Pancreas (tissue), 10 donors: ENCODE measurements around the gene CLCN6. TPM values are rescaled to one million over a fixed set of nuclear protein-coding genes. Genes with fewer than 3 reads are reported as not detected.
"Not testable (repeated sequence)": the region's sequence is repeated elsewhere in the genome, so short reads cannot be mapped to it uniquely, and the experiment has no call there.

Experiments used
- ATAC-seq, 4 donors: fragments of 200-7000 bp; cut with Tn5 transposase; one replicate each; pipeline versions ENCODE4 v1.8.0 to v1.9.1; 2020; ENCODE audit warnings: mild to moderate bottlenecking in 4 of 4, moderate library complexity in 4 of 4
- DNase-seq, 6 donors: peaks; one replicate each; pipeline ENCODE4 v3.0.0-alpha.2; 2020
- FAIRE-seq: peaks from 2 replicates; lab custom pipeline; 2012; peaks lifted over from hg19 to GRCh38; lab: Jason Lieb, UNC
- H3K27ac ChIP-seq, 4 donors: fragments of 200-600 bp; sonication (generic); 1 replicate in 3 of 4; 2 replicates in 1 of 4; pipeline versions ENCODE4 v1.5.0 to v1.8.0; 2020
- H3K27me3 ChIP-seq, 4 donors: fragments of 200-600 bp; one replicate each; pipeline ENCODE4 v1.8.0; 2021
- H3K36me3 ChIP-seq, 3 donors: fragments of 200-600 bp; sonication (generic) in 1 of 3; one replicate each; pipeline versions ENCODE4 v1.5.0 to v1.8.0; 2020 to 2021
- H3K4me1 ChIP-seq, 3 donors: fragments of 200-600 bp; one replicate each; pipeline ENCODE4 v1.8.0; 2021
- H3K4me3 ChIP-seq, 4 donors: fragments of 200-600 bp; sonication (generic) in 2 of 4; one replicate each; pipeline versions ENCODE4 v1.5.0 to v1.8.0; 2020 to 2021
- H3K9me3 ChIP-seq, 4 donors: fragments of 200-600 bp; one replicate each; pipeline ENCODE4 v1.8.0; 2021
- CTCF ChIP-seq, 4 donors: fragments of 200-600 bp; sonication (generic) in 3 of 4; IDR thresholded peaks; one replicate each; pipeline versions ENCODE4 v1.5.0 to v1.8.0; 2021; ENCODE audit warnings: antibody characterized with exemption in 4 of 4
- WGBS, 2 donors: extraction: QIAGEN DNeasy Blood & Tissue Kit; methylation state at CpG; one replicate each; pipeline ENCODE4 v1.1.7; 2013; 5-methylcytosine and 5-hydroxymethylcytosine counted together
- intact Hi-C, 3 donors: fragments of 100-400 bp; cut with DNase I; formaldehyde crosslinking; loops; one replicate each; pipeline versions ENCODE4 v1.11.1 to v1.14.2; 2022
- polyA plus RNA-seq, 2 donors: library from polyadenylated mRNA; stranded (reverse); fragments of 200-250 nt; gene quantifications; one replicate each; pipeline ENCODE4 v1.2.3, GENCODE V29; 2013
- total RNA-seq, 6 donors: library from RNA; stranded (reverse); fragmentation: NEBNext Ultra II Directional in 4 of 6; extraction: Animal tissue kit (Norgen Biotek cat#: 25700) in 4 of 6; gene quantifications; one replicate each; pipeline versions ENCODE4 v1.2.1 to v1.2.4, GENCODE V29; 2021 to 2023
- donor health status: healthy with polysubstance abuse.
- donor health status: DM: no; HTN: no; CAD: no; lungs with moderate emphysema.
- donor health status: DM: no; HTN: no; CAD: no.
- donor health status: control.
- donor health status: control.
- donor health status: Bipolar disorder and iron deficiency.
- donor health status: DM: yes; HTN: yes; CAD: no.
- donor health status: DM: no; HTN: no; CAD: no.
- donor health status: DM: no; HTN: no; CAD: no.
- donor health status: DM: yes; HTN: yes; CAD: no.

The CLCN6 gene
- total and polyA plus RNA-seq, 8 donors: 4.3 to 16.8 (median 7.6) TPM

GRCh38 chr1:11800756-11801433 is 5.1 kb upstream of the CLCN6 start:
- ATAC-seq (no peak), DNase-seq (peak in 1 of 6 donors; percentile 47), FAIRE-seq (no peak)
- intact Hi-C loops: no loop called here
- Histone ChIP-seq H3K9me3 (no peaks in the 10 kb centered on the region), H3K4me1 (peaks cover 7 to 25% (median 12%) of the 10 kb centered on the region in 3 donors), H3K36me3 (peaks cover 0 to 15% (median 0%) of the 10 kb centered on the region in 3 donors), H3K27me3 (no peaks in the 10 kb centered on the region), H3K27ac (no peak overlapping the region), H3K4me3 (no peak overlapping the region)
- no peak for TF ChIP-seq CTCF (IDR thresholded peaks at IDR 0.05)
- 86 to 90% methylated on average over 21 of the region's 21 CpGs for WGBS, 2 donors

- Histone ChIP-seq H3K4me1 (peaks cover 7 to 33% (median 21%) of the 10 kb centered on the region in 3 donors), H3K36me3 (peaks cover 0 to 14% (median 0%) of the 10 kb centered on the region in 3 donors), H3K9me3 (no peaks in the 10 kb centered on the region), H3K27ac (peak overlapping the region in 2 of 4 donors; percentile 51 to 55), H3K4me3 (peak overlapping the region in 2 of 4 donors; percentile 18 to 81), H3K27me3 (no peaks in the 10 kb centered on the region)
- ATAC-seq (no peak), DNase-seq (no peak), FAIRE-seq (no peak)
- 43 to 58% methylated on average over 6 of the region's 6 CpGs for WGBS, 2 donors
- intact Hi-C loops: no loop called here
- no peak for TF ChIP-seq CTCF (IDR thresholded peaks at IDR 0.05)
Observed at GRCh38 chr1:11802616-11802972, 3.4 kb upstream of the CLCN6 start.

- Histone ChIP-seq H3K4me1 (peaks cover 7 to 37% (median 21%) of the 10 kb centered on the region in 3 donors), H3K27ac (peak overlapping the region in 3 of 4 donors; percentile 16 to 99 (median 51)), H3K4me3 (peak overlapping the region in 3 of 4 donors; percentile 18 to 81 (median 19)), H3K36me3 (peaks cover 0 to 14% (median 0%) of the 10 kb centered on the region in 3 donors), H3K27me3 (no peaks in the 10 kb centered on the region), H3K9me3 (no peaks in the 10 kb centered on the region)
- intact Hi-C loops: no loop called here
- FAIRE-seq: no peak
- WGBS, 2 donors: 31 to 34% methylated on average over 28 of the region's 28 CpGs
- no peak for TF ChIP-seq CTCF (IDR thresholded peaks at IDR 0.05)
- DNase-seq: peak; percentile 73 to 85 (median 78)
- peak in 3 of 4 donors; percentile 4 to 40 (median 29) for ATAC-seq
Observed at GRCh38 chr1:11802973-11803885, 2.8 kb upstream of the CLCN6 start.

GRCh38 chr1:11803924-11804665 is 1.9 kb upstream of the CLCN6 start:
- H3K36me3 ChIP-seq: peaks cover 0 to 14% (median 0%) of the 10 kb centered on the region in 3 donors
- H3K4me3 ChIP-seq: peak overlapping the region in 2 of 4 donors; percentile 70 to 81
- DNase-seq: peak in 1 of 6 donors; percentile 14
- H3K9me3 ChIP-seq, intact Hi-C loops, FAIRE-seq, H3K27me3 ChIP-seq: not testable (repeated sequence)
- peak in 1 of 4 donors; percentile 1 for ATAC-seq
- peak overlapping the region in 3 of 4 donors; percentile 93 to 99 (median 96) for H3K27ac ChIP-seq
- peaks cover 7 to 37% (median 21%) of the 10 kb centered on the region in 3 donors for H3K4me1 ChIP-seq
- WGBS, 2 donors: 56 to 64% methylated on average over 9 of the region's 9 CpGs
